Measurements from ENCODE around the gene SMIM14.

The SMIM14 gene

DNA sequence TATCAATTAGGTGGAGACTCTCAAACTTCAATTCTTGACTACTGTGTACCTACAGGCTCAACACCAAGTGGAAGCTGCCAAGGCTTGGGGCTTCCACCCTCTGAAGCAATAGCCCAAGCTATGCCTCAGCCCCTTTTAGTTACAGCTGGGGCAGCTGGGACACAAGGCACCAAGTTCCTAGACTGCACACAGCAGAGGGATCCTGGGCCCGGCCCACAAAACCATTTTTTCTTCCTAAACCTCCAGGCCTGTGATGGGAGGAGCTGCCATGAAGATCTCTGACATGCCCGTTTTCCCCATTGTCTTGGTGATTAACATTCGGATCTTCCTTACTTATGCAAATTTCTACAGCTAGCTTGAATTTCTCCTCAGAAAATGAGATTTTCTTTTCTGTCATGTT lies 108.0 kb downstream of the SMIM14 start:
- Histone ChIP-seq H3K4me1 (no peaks in the 10 kb centered on the region), H3K79me2 (no peaks in the 10 kb centered on the region), H3K4me2 (ENCODE audit: low read length) (no peak overlapping the region), H3K4me3 (ENCODE audit: low read depth, low read length) (no peak overlapping the region), H3K27me3 (ENCODE audit: control insufficient read depth, insufficient read depth, low read length) (no peaks in the 10 kb centered on the region), H2AFZ (no peak overlapping the region), H3K9ac (no peak overlapping the region), H3K27ac (no peak overlapping the region), H3K36me3 (ENCODE audit: control insufficient read depth, insufficient read depth, low read length) (no peaks in the 10 kb centered on the region), H3K9me3 (ENCODE audit: control insufficient read depth, low read length) (no peaks in the 10 kb centered on the region)
- TF ChIP-seq, protein P1, sequence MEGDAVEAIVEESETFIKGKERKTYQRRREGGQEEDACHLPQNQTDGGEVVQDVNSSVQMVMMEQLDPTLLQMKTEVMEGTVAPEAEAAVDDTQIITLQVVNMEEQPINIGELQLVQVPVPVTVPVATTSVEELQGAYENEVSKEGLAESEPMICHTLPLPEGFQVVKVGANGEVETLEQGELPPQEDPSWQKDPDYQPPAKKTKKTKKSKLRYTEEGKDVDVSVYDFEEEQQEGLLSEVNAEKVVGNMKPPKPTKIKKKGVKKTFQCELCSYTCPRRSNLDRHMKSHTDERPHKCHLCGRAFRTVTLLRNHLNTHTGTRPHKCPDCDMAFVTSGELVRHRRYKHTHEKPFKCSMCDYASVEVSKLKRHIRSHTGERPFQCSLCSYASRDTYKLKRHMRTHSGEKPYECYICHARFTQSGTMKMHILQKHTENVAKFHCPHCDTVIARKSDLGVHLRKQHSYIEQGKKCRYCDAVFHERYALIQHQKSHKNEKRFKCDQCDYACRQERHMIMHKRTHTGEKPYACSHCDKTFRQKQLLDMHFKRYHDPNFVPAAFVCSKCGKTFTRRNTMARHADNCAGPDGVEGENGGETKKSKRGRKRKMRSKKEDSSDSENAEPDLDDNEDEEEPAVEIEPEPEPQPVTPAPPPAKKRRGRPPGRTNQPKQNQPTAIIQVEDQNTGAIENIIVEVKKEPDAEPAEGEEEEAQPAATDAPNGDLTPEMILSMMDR (IDR thresholded peaks at IDR 0.05): no peak

DNA sequence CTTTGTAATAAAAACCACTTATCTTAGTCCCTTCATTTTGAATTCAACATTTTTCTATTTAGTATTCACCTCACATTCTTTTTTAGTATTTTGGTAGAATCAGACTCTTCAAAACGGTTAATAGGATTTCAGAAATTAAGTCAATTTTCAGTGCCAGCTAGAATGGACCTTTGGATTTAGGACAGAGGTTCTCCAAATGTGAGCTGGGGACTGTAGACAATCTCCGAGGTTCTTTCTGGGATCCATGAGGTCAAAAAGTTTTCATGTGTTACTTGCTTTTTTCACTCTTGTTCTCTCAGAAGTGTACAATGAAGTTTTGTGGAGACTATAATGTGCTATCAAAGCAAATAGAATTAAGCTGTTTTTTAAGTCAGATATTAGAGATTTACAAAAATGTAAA lies 109.1 kb downstream of the SMIM14 start:
- H2AFZ ChIP-seq: no peak overlapping the region
- H3K79me2 ChIP-seq: no peaks in the 10 kb centered on the region
- TF ChIP-seq, protein P1 (IDR thresholded peaks at IDR 0.05): no peak
- H3K4me2 ChIP-seq (ENCODE audit: low read length): no peak overlapping the region
- H3K36me3 ChIP-seq (ENCODE audit: control insufficient read depth, insufficient read depth, low read length): no peaks in the 10 kb centered on the region
- no peaks in the 10 kb centered on the region for H3K27me3 ChIP-seq (ENCODE audit: control insufficient read depth, insufficient read depth, low read length)
- no peak overlapping the region for H3K4me3 ChIP-seq (ENCODE audit: low read depth, low read length)
- H3K4me1 ChIP-seq: no peaks in the 10 kb centered on the region
- H3K9me3 ChIP-seq (ENCODE audit: control insufficient read depth, low read length): no peaks in the 10 kb centered on the region
- H3K27ac ChIP-seq: no peak overlapping the region
- H3K9ac ChIP-seq: no peak overlapping the region

DNA sequence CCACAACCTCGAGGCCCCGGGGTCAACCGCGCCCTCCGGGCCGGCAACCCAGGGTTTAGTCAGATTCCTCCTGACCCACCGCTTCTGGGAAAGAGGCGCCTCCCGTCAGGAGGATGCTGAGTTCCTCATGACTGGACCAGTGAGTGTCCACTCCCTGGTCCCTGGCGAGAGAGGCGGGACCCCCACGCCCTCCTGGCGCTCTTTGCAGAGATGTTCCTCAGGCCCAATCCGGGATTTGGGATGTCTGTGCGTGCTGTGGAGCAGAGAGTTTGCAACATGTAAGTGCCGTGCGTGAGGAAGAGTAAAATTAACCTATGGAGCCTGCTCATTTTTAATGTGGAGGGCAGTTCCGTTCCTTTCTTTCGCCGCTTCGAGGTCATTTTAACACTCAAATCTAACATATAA lies 110.6 kb downstream of the SMIM14 start:
- peak overlapping the region; percentile 85 for H3K27ac ChIP-seq
- TF ChIP-seq, protein P1 (IDR thresholded peaks at IDR 0.05): no peak
- H3K79me2 ChIP-seq: no peaks in the 10 kb centered on the region

DNA sequence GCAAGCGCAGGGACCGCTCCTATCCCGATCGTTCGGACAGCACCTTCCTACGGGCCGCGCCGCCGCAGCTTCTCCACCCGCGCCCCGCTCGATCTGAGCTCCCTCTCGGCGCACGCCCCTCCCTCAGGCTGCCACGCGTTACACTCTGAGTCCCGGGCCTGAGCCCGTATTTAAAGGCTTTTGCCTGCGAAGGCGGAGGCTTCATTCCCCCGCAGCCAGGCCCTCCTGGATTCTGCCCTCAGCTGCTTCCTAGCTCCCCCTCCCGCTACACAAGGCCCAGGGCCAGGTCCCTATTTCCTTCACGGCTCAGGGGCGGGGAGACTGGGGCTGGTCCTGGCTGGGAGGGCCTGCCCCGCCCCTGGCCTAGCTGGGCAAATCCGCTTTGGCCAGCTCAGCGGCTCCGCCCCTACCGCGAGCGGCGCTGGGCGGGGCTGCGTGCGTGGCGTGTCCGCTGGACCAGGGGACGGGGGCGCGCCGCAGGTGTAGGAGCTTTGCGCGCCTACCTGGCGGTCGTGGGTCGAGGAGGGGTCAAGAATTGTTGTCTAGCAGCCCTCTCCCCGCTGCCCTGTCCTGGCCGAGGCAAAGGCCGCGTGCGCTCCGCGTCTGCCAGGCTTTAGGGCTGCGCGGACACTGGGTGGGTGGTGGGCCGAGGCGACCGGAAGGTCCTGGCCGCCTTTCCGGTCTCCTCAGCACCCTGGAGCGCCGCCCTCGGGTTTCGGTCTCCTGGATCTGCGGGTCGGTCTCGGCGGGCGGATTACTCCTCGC lies 111.2 kb downstream of the SMIM14 start, which contains the start of gene UGDH:
TSS of gene UGDH (minus strand) at position 144 of the 765 bp plus-strand sequence. CDS start 5,927 bp downstream, outside the sequence.
- peak within 1 kb of the TSS; percentile 91 for H2AFZ ChIP-seq
- H3K9ac ChIP-seq: peak within 1 kb of the TSS; percentile 61
- no peaks in the 10 kb centered on the region for H3K9me3 ChIP-seq (ENCODE audit: control insufficient read depth, low read length)
- H3K79me2 ChIP-seq: no peaks in the 10 kb centered on the region
- no peaks in the 10 kb centered on the region for H3K4me1 ChIP-seq
- H3K27me3 ChIP-seq (ENCODE audit: control insufficient read depth, insufficient read depth, low read length): no peaks in the 10 kb centered on the region
- TF ChIP-seq, protein P1 (IDR thresholded peaks at IDR 0.05): no peak
- H3K27ac ChIP-seq: peak within 1 kb of the TSS; percentile 85
- peak within 1 kb of the TSS; percentile 90 for H3K4me3 ChIP-seq (ENCODE audit: low read depth, low read length)
- H3K36me3 ChIP-seq (ENCODE audit: control insufficient read depth, insufficient read depth, low read length): no peaks in the 10 kb centered on the region
- H3K4me2 ChIP-seq (ENCODE audit: low read length): peak within 1 kb of the TSS; percentile 78

More for the DNA sequence above, 110.6 kb downstream of the SMIM14 start:
- Histone ChIP-seq H3K4me1 (no peaks in the 10 kb centered on the region), H2AFZ (peak overlapping the region; percentile 91), H3K9ac (peak overlapping the region; percentile 3), H3K9me3 (ENCODE audit: control insufficient read depth, low read length) (no peaks in the 10 kb centered on the region), H3K4me3 (ENCODE audit: low read depth, low read length) (peak overlapping the region; percentile 90), H3K27me3 (ENCODE audit: control insufficient read depth, insufficient read depth, low read length) (no peaks in the 10 kb centered on the region), H3K4me2 (ENCODE audit: low read length) (peak overlapping the region; percentile 78), H3K36me3 (ENCODE audit: control insufficient read depth, insufficient read depth, low read length) (no peaks in the 10 kb centered on the region)
